Endothelial cell of umbilical vein (primary cell): ENCODE measurements around the gene EHMT1. TPM values are rescaled to one million over a fixed set of nuclear protein-coding genes. Genes with fewer than 3 reads are reported as not detected.

Experiments
- BruUV-seq: library from RNA; stranded (reverse); fragments of 400-500 nt; replicated peaks from 2 replicates; lab custom pipeline; 2021; lab: Mats Ljungman, UMichigan
- CTCF ChIA-PET: fragments of 300-600, 350-600 bp; sonication (Branson Sonifier 250); formaldehyde crosslinking; loops from one replicate; lab custom pipeline; 2021; ENCODE audit warnings: antibody characterized with exemption, inconsistent platforms; lab: Charles Lee
- POLR2A ChIA-PET: fragments of 300-600, 350-600 bp; sonication (Branson Sonifier 250); formaldehyde crosslinking; loops from one replicate; lab custom pipeline; 2021; ENCODE audit warnings: antibody characterized with exemption, inconsistent platforms; lab: Charles Lee
- DNase-seq: peaks from one replicate; pipeline ENCODE4 v3.0.0-alpha.2; 2011; ENCODE audit warnings: low read depth, low spot score
- FAIRE-seq: peaks from 2 replicates; lab custom pipeline; 2011; peaks lifted over from hg19 to GRCh38; lab: Jason Lieb, UNC
- H2AFZ ChIP-seq: 2 replicates; pipeline ENCODE4 v1.6.0; 2012; ENCODE audit warnings: low read depth, low read length, control low read depth, inconsistent platforms
- H3K27ac ChIP-seq: 2 replicates; pipeline ENCODE4 v1.5.1; 2011; ENCODE audit warnings: low read depth, mild to moderate bottlenecking, control low read depth, low read length, moderate library complexity; ENCODE audit not compliant: insufficient read depth
- H3K27me3 ChIP-seq, 2 experiments: 2 replicates each; pipeline versions ENCODE4 v1.6.0 to v1.6.1; 2011; ENCODE audit warnings: low read length in 2 of 2, mixed read lengths in 1 of 2; ENCODE audit not compliant: control insufficient read depth in 2 of 2, insufficient read depth in 2 of 2
- H3K36me3 ChIP-seq, 2 experiments: 2 replicates in 1 of 2; 3 replicates in 1 of 2; pipeline ENCODE4 v1.5.1; 2011; ENCODE audit warnings: low read length in 2 of 2, mild to moderate bottlenecking in 1 of 2, moderate library complexity in 1 of 2; ENCODE audit not compliant: control insufficient read depth in 2 of 2, insufficient read depth in 2 of 2; ENCODE audit errors: extremely low read depth in 1 of 2
- H3K4me1 ChIP-seq: 3 replicates; pipeline ENCODE4 v1.5.1; 2011; ENCODE audit warnings: mild to moderate bottlenecking, low read length; ENCODE audit not compliant: control insufficient read depth, insufficient read depth; ENCODE audit errors: extremely low read depth
- H3K4me2 ChIP-seq: 2 replicates; pipeline ENCODE4 v1.6.1; 2011; ENCODE audit warnings: low read length, control low read depth, mixed read lengths; ENCODE audit not compliant: insufficient read depth
- H3K4me3 ChIP-seq, 3 experiments: fragments of 200-600 bp in 1 of 3; sonication (generic), shearing (Covaris generic) in 1 of 3; replicated peaks in 1 of 3; 2 replicates each; pipeline ENCODE4 v1.5.1; 2011 to 2016; ENCODE audit warnings: control low read depth in 3 of 3, low read length in 3 of 3, mild to moderate bottlenecking in 2 of 3, inconsistent platforms in 1 of 3, low read depth in 1 of 3, moderate library complexity in 1 of 3; ENCODE audit not compliant: insufficient read depth in 1 of 3
- H3K79me2 ChIP-seq: 2 replicates; pipeline ENCODE4 v1.6.0; 2012; ENCODE audit warnings: low read length, inconsistent platforms; ENCODE audit not compliant: control insufficient read depth, insufficient read depth
- H3K9ac ChIP-seq: replicated peaks from 2 replicates; pipeline ENCODE3; 2011; ENCODE audit warnings: low read length, control low read depth; ENCODE audit not compliant: insufficient read depth; ENCODE audit errors: extremely low read depth
- H3K9me1 ChIP-seq: replicated peaks from 3 replicates; pipeline ENCODE4 v1.6.0; 2011; ENCODE audit warnings: mild to moderate bottlenecking, low read length; ENCODE audit not compliant: control insufficient read depth, insufficient read depth; ENCODE audit errors: extremely low read depth
- H3K9me3 ChIP-seq: replicated peaks from 2 replicates; pipeline ENCODE4 v1.5.1; 2012; ENCODE audit warnings: low read length, inconsistent platforms; ENCODE audit not compliant: control insufficient read depth, insufficient read depth
- H4K20me1 ChIP-seq: replicated peaks from 2 replicates; pipeline ENCODE3; 2011; ENCODE audit warnings: mild to moderate bottlenecking, low read length; ENCODE audit not compliant: control insufficient read depth, insufficient read depth; ENCODE audit errors: extremely low read depth
- EZH2 ChIP-seq: IDR thresholded peaks from 2 replicates; pipeline ENCODE4 v1.6.1; 2012; ENCODE audit warnings: borderline replicate concordance, low read depth, mild to moderate bottlenecking, moderate library complexity, low read length, inconsistent platforms; ENCODE audit not compliant: severe bottlenecking
- FOS ChIP-seq: IDR thresholded peaks from 2 replicates; pipeline ENCODE4 v1.6.1; 2011; ENCODE audit warnings: mild to moderate bottlenecking, low read length, moderate library complexity, borderline replicate concordance; ENCODE audit not compliant: insufficient read depth
- GATA2 ChIP-seq: IDR thresholded peaks from 2 replicates; pipeline ENCODE4 v1.7.0; 2011; ENCODE audit warnings: low read depth, mild to moderate bottlenecking, moderate library complexity, mixed read lengths, low read length; ENCODE audit not compliant: insufficient read length, insufficient read depth
- JUN ChIP-seq: IDR thresholded peaks from 2 replicates; pipeline ENCODE4 v1.6.1; 2011; ENCODE audit warnings: borderline replicate concordance, low read depth; ENCODE audit not compliant: insufficient read length, insufficient read depth
- MYC ChIP-seq: IDR thresholded peaks from one replicate; pipeline ENCODE4 v1.6.1; 2011; ENCODE audit warnings: mild to moderate bottlenecking, low read depth, low read length
- POLR2A ChIP-seq: IDR thresholded peaks from 2 replicates; pipeline ENCODE4 v1.6.1; 2012; ENCODE audit warnings: low read depth, mild to moderate bottlenecking, control low read depth, low read length
- POLR2AphosphoS5 ChIP-seq: IDR thresholded peaks from 2 replicates; pipeline ENCODE4 v1.6.1; 2012; ENCODE audit warnings: low read depth, mild to moderate bottlenecking, control low read depth, low read length, moderate library complexity; ENCODE audit not compliant: insufficient read depth
- dilution Hi-C: fragments of 300-500 bp; cut with MboI; formaldehyde crosslinking; loops from one replicate; pipeline ENCODE4 v1.15.0; 2019; ENCODE audit warnings: low sequenced_read_pairs; ENCODE audit not compliant: extremely low pct_ligation_motif_present
- intact Hi-C: fragments of 100-400 bp; cut with micrococcal nuclease; formaldehyde crosslinking; loops from one replicate; pipeline ENCODE4 v1.10.0; 2022
- polyA plus RNA-seq, 4 experiments: library from polyadenylated mRNA; depleted of rRNA in 3 of 4; stranded (reverse) in 3 of 4; unstranded in 1 of 4; fragments of >200 nt; gene quantifications; 2 replicates each; pipeline versions ENCODE4 v1.2.1 to v1.2.3, GENCODE V29; 2011 to 2012; ENCODE audit warnings: missing spikeins in 1 of 4
- total RNA-seq: library from RNA; stranded (reverse); gene quantifications from 2 replicates; pipeline ENCODE4 v1.2.3, GENCODE V29; 2021
- TF ChIP-seq, protein P1 (sequence below): IDR thresholded peaks from 2 replicates; pipeline ENCODE4 v1.6.1; 2011; ENCODE audit not compliant: insufficient read depth, insufficient read length
- TF ChIP-seq, protein P2 (sequence below), 2 donors: IDR thresholded peaks; 1 replicate in 1 of 2; 2 replicates in 1 of 2; pipeline ENCODE4 v1.5.1; 2011; ENCODE audit warnings: low read length in 2 of 2, mild to moderate bottlenecking in 2 of 2, moderate library complexity in 2 of 2, control low read depth in 1 of 2, inconsistent platforms in 1 of 2, low read depth in 1 of 2; ENCODE audit not compliant: insufficient read depth in 1 of 2; ENCODE audit errors: extremely low read depth in 1 of 2

EHMT1 gene
- total and polyA plus RNA-seq, 2 donors (not counting 3 experiments of a cell fraction or from before 2014, with no cell fraction given), result 48.2 to 104 TPM

DNA sequence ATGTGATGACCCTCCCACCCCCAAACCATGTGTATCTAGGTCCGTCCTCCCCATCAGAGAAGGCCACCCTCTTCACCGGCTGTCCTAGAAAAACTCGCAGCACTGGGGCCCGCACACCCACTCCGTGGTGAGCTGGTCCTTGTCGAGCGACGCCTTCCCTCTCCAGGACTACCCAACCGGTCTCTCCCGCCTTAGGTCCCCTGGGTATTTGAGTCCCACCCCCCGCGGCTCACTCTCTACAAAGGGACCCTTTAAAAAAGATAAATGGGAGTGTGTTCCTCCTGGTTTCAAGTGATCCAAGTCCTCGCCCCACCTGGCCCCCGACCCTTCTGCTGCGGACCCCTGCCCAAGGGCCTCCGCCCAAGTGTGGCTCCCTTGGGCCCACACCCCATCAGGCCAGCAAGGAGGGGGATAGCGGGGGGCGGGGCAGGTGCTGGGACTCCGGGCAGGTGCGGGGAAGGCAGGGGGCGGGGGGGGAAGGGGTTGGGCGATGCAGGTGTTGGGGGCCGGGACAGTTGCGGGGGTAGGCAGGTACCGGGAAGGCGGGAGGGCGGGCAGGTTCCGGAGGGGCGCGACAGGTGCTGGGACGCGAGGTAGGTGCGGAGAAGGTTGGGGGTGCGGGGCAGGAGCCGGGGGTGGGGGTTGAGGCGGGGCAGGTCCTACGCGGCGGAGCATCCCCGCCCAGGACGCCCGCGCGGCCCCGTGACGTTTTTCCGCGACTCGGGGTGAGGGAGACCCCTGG lies 14.3 kb upstream of the EHMT1 start:
- Histone ChIP-seq H2AFZ (no peak overlapping the region), H3K27ac (no peak overlapping the region), H3K4me1 (peaks cover 5% of the 10 kb centered on the region), H3K79me2 (no peaks in the 10 kb centered on the region), H3K9ac (no peak overlapping the region), H3K27me3 (no peaks in the 10 kb centered on the region), H3K9me3 (no peaks in the 10 kb centered on the region), H4K20me1 (no peaks in the 10 kb centered on the region), H3K4me2 (no peak overlapping the region), H3K4me3 (peak overlapping the region in 1 of 3 experiments; percentile 53), H3K9me1 (no peaks in the 10 kb centered on the region), H3K36me3 (no peaks in the 10 kb centered on the region)
- ChIA-PET POLR2A (no interaction called here), CTCF (interaction anchor here (0.7 to 1.2 kb wide), 3 partner anchors 14 to 90 kb away, joined by 3 to 4 read pairs (median 4); partner anchors contain the start of genes EHMT1 and ZMYND19)
- intact Hi-C loops, result loop anchor here (1.0 kb wide), 3 partner anchors 14 to 25 kb away; partner anchors contain the start of gene ZMYND19
- dilution Hi-C loops, result no loop called here
- TF ChIP-seq FOS, result no peak
- TF ChIP-seq MYC, result no peak
- TF ChIP-seq, protein P1, sequence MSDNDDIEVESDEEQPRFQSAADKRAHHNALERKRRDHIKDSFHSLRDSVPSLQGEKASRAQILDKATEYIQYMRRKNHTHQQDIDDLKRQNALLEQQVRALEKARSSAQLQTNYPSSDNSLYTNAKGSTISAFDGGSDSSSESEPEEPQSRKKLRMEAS, result no peak
- TF ChIP-seq POLR2AphosphoS5, result no peak
- TF ChIP-seq JUN, result no peak
- no peak for TF ChIP-seq GATA2
- TF ChIP-seq, protein P2, sequence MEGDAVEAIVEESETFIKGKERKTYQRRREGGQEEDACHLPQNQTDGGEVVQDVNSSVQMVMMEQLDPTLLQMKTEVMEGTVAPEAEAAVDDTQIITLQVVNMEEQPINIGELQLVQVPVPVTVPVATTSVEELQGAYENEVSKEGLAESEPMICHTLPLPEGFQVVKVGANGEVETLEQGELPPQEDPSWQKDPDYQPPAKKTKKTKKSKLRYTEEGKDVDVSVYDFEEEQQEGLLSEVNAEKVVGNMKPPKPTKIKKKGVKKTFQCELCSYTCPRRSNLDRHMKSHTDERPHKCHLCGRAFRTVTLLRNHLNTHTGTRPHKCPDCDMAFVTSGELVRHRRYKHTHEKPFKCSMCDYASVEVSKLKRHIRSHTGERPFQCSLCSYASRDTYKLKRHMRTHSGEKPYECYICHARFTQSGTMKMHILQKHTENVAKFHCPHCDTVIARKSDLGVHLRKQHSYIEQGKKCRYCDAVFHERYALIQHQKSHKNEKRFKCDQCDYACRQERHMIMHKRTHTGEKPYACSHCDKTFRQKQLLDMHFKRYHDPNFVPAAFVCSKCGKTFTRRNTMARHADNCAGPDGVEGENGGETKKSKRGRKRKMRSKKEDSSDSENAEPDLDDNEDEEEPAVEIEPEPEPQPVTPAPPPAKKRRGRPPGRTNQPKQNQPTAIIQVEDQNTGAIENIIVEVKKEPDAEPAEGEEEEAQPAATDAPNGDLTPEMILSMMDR (IDR thresholded peaks at IDR 0.05; ENCODE audit: extremely low read depth in 1 of 2, insufficient read depth in 1 of 2, low read depth in 1 of 2, low read length in 2 of 2), result no peak
- no peak for TF ChIP-seq EZH2
- TF ChIP-seq POLR2A, result no peak
- no TSS peak for BruUV-seq
- FAIRE-seq (no peak), DNase-seq (no peak)
